ELF-1 (cell line): Measurements from ENCODE around the gene SIPA1L2.

ENCODE experiments used
- DNase-seq: peaks from one replicate; pipeline ENCODE4 v3.0.0-alpha.2; 2016; ENCODE audit warnings: low read depth, low spot score

The SIPA1L2 gene

GRCh38 chr1:232650418-232650817 lies 20.5 kb upstream of the SIPA1L2 start:
- no peak for DNase-seq

GRCh38 chr1:232648316-232648715 lies 18.4 kb upstream of the SIPA1L2 start:
- DNase-seq: peak; percentile 73

GRCh38 chr1:232644209-232644608 lies 14.3 kb upstream of the SIPA1L2 start:
- DNase-seq: no peak

- DNase-seq: no peak
These were observed 13.3 kb upstream of the SIPA1L2 start for GRCh38 chr1:232643251-232643650.

- DNase-seq: no peak
These were observed 11.6 kb upstream of the SIPA1L2 start for GRCh38 chr1:232641507-232641906.

- no peak for DNase-seq
These were observed 6.9 kb upstream of the SIPA1L2 start for GRCh38 chr1:232636799-232637198.

GRCh38 chr1:232635778-232636356 lies 5.9 kb upstream of the SIPA1L2 start:
- no peak for DNase-seq

- no peak for DNase-seq
These were observed 5.3 kb upstream of the SIPA1L2 start for GRCh38 chr1:232635279-232635678.

- DNase-seq: no peak
These were observed 4.2 kb upstream of the SIPA1L2 start for GRCh38 chr1:232634096-232634495.

GRCh38 chr1:232630894-232631195 lies 912 bp upstream of the SIPA1L2 start:
- DNase-seq: no peak

- peak; percentile 79 for DNase-seq
These were observed 485 bp downstream of the SIPA1L2 start for GRCh38 chr1:232629250-232630046.

GRCh38 chr1:232628335-232629249 lies 1.3 kb downstream of the SIPA1L2 start:
- no peak for DNase-seq

GRCh38 chr1:232627645-232628334 lies 2.1 kb downstream of the SIPA1L2 start:
- no peak for DNase-seq

GRCh38 chr1:232627171-232627570 lies 2.8 kb downstream of the SIPA1L2 start:
- no peak for DNase-seq

GRCh38 chr1:232626452-232626851 lies 3.5 kb downstream of the SIPA1L2 start:
- DNase-seq: no peak

- no peak for DNase-seq
These were observed 4.5 kb downstream of the SIPA1L2 start for GRCh38 chr1:232625319-232625868.

- DNase-seq: no peak
These were observed 5.2 kb downstream of the SIPA1L2 start for GRCh38 chr1:232624546-232625281.

GRCh38 chr1:232622981-232623380 lies 7.0 kb downstream of the SIPA1L2 start:
- DNase-seq: peak; percentile 93

- no peak for DNase-seq
These were observed 7.6 kb downstream of the SIPA1L2 start for GRCh38 chr1:232622378-232622777.

- DNase-seq: no peak
These were observed 8.9 kb downstream of the SIPA1L2 start for GRCh38 chr1:232621050-232621449.
